Testis (tissue), 3 donors: ENCODE measurements around the gene HS3ST3A1. TPM values are rescaled to one million over a fixed set of nuclear protein-coding genes. Genes with fewer than 3 reads are reported as not detected.

ENCODE experiments used
- DNase-seq: peaks from one replicate; pipeline ENCODE4 v3.0.0-alpha.2; 2019
- H3K27ac ChIP-seq, 2 donors: fragments of 200-600 bp; sonication (generic); one replicate each; pipeline ENCODE4 v1.5.1; 2019
- H3K27me3 ChIP-seq: fragments of 200-600 bp; sonication (generic); one replicate; pipeline ENCODE4 v1.5.1; 2019
- H3K36me3 ChIP-seq: fragments of 200-600 bp; sonication (generic); one replicate; pipeline ENCODE4 v1.5.1; 2017; ENCODE audit warnings: low read depth; ENCODE audit errors: missing control alignments
- H3K4me1 ChIP-seq: fragments of 200-600 bp; sonication (generic); one replicate; pipeline ENCODE4 v1.5.1; 2019
- H3K4me3 ChIP-seq, 2 donors: fragments of 200-600 bp; sonication (generic); one replicate each; pipeline ENCODE4 v1.5.1; 2017 to 2019
- H3K9me3 ChIP-seq: fragments of 200-600 bp; sonication (generic); one replicate; pipeline ENCODE4 v1.5.1; 2017
- CTCF ChIP-seq, 3 experiments: fragments of 450-650 bp in 2 of 3; fragments of 200-600 bp in 1 of 3; sonication (generic) in 1 of 3; IDR thresholded peaks; one replicate each; pipeline ENCODE4 v1.5.1; 2016 to 2019; ENCODE audit warnings: antibody characterized with exemption in 3 of 3, mild to moderate bottlenecking in 2 of 3, moderate library complexity in 1 of 3
- POLR2A ChIP-seq: fragments of 450-650 bp; IDR thresholded peaks from one replicate; pipeline ENCODE4 v1.6.1; 2017; ENCODE audit warnings: antibody characterized with exemption, mild to moderate bottlenecking, moderate library complexity
- WGBS, 2 donors: methylation state at CpG; one replicate each; pipeline ENCODE4 v1.1.5; 2018; 5-methylcytosine and 5-hydroxymethylcytosine counted together
- intact Hi-C: fragments of 100-400 bp; cut with DNase I; formaldehyde crosslinking; loops from one replicate; pipeline ENCODE4 v1.15.1; 2023; ENCODE audit warnings: low total_unique reads
- polyA plus RNA-seq: library from polyadenylated mRNA; stranded (reverse); fragments of 350-450 nt; fragmentation: Illumina TruSeq; extraction: RNeasy Lipid Tissue Mini Kit (QIAGEN cat#74804); gene quantifications from one replicate; pipeline ENCODE4 v1.2.3, GENCODE V29; 2014; ENCODE audit warnings: low read depth, low replicate concordance; ENCODE audit not compliant: insufficient read depth
- total RNA-seq, 2 donors: library from RNA; depleted of rRNA; stranded (reverse); fragments of >200 nt; gene quantifications; one replicate each; pipeline ENCODE4 v1.2.3, GENCODE V29; 2016

HS3ST3A1 gene
- total and polyA plus RNA-seq, 3 donors from 2014 or later, result 3.9 to 5.9 (median 5.8) TPM

DNA sequence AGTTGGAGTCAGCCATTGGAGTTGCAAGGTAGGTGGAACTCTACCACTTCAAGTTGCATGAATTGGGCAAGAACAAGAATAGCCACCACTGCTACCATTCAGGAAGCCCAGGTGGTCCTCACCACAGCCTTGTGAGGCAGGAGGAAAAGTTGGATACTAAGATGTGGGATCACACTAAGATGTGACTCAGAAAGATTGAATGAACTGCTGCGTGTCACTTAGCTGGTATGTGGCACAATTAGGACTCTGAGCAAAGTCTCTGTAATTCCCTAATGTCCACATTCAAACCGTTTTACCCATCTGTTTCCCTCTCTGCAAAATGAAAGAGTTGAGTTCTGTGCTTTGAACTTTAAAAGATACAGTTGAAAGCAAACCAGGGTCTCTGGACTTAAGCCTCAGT lies 44.7 kb upstream of the HS3ST3A1 start:
- intact Hi-C loops, result no loop called here
- Histone ChIP-seq H3K27me3 (no peaks in the 10 kb centered on the region), H3K27ac (no peak overlapping the region), H3K9me3 (no peaks in the 10 kb centered on the region), H3K36me3 (no peaks in the 10 kb centered on the region), H3K4me3 (no peak overlapping the region), H3K4me1 (no peaks in the 10 kb centered on the region)
- TF ChIP-seq POLR2A (no peak), CTCF (IDR thresholded peaks at IDR 0.05) (no peak)
- no peak for DNase-seq
- WGBS, 2 donors, result 77 to 81% methylated on average over 2 of the region's 2 CpGs

DNA sequence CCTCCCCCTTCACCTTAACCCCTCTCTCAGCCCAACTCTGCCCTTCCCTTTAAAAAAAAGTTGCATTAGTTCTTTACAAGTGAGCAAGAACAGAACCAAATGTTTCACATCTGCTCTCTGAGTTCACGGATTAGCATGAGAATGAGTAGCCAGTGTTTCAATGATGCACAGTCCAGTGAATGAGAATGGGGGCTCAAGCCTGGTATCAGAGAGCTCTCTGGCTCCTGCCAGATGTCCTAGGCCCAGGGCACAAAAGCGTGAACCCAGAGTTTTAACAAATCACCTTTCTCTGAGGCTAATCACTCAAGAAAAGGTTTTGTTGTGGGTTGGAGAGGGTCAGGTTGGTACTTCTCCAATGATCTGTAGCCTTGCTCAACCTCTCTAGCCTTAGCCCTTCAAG lies 41.5 kb upstream of the HS3ST3A1 start:
- Histone ChIP-seq H3K27ac (no peak overlapping the region), H3K9me3 (no peaks in the 10 kb centered on the region), H3K27me3 (no peaks in the 10 kb centered on the region), H3K4me1 (no peaks in the 10 kb centered on the region), H3K36me3 (no peaks in the 10 kb centered on the region), H3K4me3 (no peak overlapping the region)
- WGBS, 2 donors, result 92 to 95% methylated on average over 2 of the region's 2 CpGs
- no peak for DNase-seq
- TF ChIP-seq POLR2A (no peak), CTCF (IDR thresholded peaks at IDR 0.05) (no peak)
- intact Hi-C loops, result no loop called here

GRCh38 chr17:13642188-13642587 lies 40.5 kb upstream of the HS3ST3A1 start:
- no peak for TF ChIP-seq POLR2A
- no peak for TF ChIP-seq CTCF (IDR thresholded peaks at IDR 0.05)
- Histone ChIP-seq H3K27me3 (no peaks in the 10 kb centered on the region), H3K36me3 (no peaks in the 10 kb centered on the region), H3K9me3 (no peaks in the 10 kb centered on the region), H3K4me3 (no peak overlapping the region), H3K4me1 (peaks cover 5% of the 10 kb centered on the region), H3K27ac (no peak overlapping the region)
- intact Hi-C loops, result no loop called here
- DNase-seq, result no peak
- 79 to 89% methylated on average over 2 of the region's 2 CpGs for WGBS, 2 donors

DNA sequence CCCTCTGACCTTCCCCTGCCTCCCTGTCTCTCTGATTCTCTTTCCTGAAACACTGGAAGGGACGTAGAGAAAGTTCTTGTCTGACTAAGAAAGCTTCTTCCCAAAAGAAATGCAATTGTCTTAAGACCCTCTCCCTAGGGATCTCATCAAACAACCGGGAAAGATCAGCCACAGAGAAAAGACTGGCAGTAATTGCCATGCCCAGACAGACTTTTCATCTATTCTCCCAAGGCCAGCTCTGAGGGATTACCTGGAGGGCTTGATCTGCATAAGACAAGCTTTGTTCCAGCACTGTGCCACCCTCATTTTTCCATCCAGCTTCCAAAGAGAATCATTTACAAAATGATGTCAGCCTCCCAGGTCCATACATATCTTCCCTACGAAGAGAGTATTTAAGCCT lies 38.8 kb upstream of the HS3ST3A1 start:
- WGBS, 2 donors, result 71 to 72% methylated on average over 3 of the region's 3 CpGs
- intact Hi-C loops, result no loop called here
- TF ChIP-seq CTCF (IDR thresholded peaks at IDR 0.05), result no peak
- TF ChIP-seq POLR2A, result no peak

GRCh38 chr17:13638855-13639458 lies 37.2 kb upstream of the HS3ST3A1 start:
- whole genome bisulfite sequencing, 2 donors, result 77 to 82% methylated on average over 1 of the region's 1 CpG
- TF ChIP-seq CTCF (IDR thresholded peaks at IDR 0.05), result no peak
- no peak for TF ChIP-seq POLR2A
- intact Hi-C loops, result no loop called here
- Histone ChIP-seq H3K4me1 (peaks cover 5% of the 10 kb centered on the region), H3K9me3 (no peaks in the 10 kb centered on the region), H3K36me3 (no peaks in the 10 kb centered on the region), H3K27me3 (no peaks in the 10 kb centered on the region), H3K4me3 (no peak overlapping the region), H3K27ac (no peak overlapping the region)
- DNase-seq, result no peak

More for the DNA sequence above, 38.8 kb upstream of the HS3ST3A1 start:
- no peaks in the 10 kb centered on the region for H3K27me3 ChIP-seq
- H3K4me3 ChIP-seq, result no peak overlapping the region
- DNase-seq, result no peak
- H3K27ac ChIP-seq, result no peak overlapping the region
- H3K36me3 ChIP-seq, result no peaks in the 10 kb centered on the region
- peaks cover 5% of the 10 kb centered on the region for H3K4me1 ChIP-seq
- no peaks in the 10 kb centered on the region for H3K9me3 ChIP-seq
